ENCODE results near the gene ARHGEF28.
A peak's percentile ranks its signal among the peaks of the same experiment; 100 is the strongest.

The ARHGEF28 gene

DNA sequence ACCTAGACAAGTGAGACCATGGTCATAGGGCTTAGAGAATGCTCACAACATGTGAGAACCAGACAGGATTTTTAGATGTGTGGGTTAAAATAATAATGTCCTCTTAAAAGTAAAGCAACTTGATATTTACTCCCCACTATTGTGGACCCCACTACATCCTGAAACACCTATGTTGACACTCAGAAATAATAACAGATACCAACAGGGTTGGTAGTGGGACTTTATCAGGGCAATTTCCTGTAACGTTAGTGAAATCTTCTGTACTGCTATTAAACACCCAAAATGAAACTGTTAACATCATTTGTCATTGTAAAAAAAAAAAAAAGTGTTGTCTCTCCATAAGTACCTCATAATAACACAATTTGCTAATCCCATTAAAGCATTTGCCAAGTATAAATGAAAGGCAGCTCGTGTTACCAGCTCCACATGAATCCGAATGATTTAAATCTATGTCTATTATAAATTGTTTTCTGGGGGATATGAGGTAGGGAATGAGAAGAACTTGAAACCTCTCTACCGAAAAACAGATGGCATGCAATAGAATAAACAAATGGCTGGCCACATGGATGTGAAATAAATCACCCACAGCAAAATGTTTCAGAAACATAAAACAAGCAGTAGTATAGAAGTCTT lies 285.9 kb downstream of the ARHGEF28 start:
- DNase-seq: no peak

DNA sequence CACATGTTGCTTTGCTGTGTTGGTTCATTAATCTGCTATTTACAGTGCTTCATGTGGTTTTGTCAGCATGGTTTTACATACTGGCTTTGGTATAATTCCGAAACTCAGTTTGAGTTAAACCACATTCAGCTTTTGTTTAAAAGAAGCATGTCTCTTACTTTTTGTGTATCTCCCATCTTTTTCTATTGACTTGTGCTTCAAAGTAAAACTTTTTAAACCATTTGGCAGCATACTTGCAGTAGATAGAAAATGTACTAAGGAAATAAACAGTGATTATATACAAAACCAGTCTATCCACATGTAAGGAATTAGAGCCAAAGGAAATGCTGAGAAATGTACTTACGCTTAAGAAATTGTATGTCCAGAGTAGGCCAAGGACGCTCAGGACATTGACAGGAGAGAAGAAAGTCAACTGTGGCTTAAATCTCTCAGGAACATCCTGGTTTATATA lies 286.9 kb downstream of the ARHGEF28 start:
- DNase-seq: no peak

DNA sequence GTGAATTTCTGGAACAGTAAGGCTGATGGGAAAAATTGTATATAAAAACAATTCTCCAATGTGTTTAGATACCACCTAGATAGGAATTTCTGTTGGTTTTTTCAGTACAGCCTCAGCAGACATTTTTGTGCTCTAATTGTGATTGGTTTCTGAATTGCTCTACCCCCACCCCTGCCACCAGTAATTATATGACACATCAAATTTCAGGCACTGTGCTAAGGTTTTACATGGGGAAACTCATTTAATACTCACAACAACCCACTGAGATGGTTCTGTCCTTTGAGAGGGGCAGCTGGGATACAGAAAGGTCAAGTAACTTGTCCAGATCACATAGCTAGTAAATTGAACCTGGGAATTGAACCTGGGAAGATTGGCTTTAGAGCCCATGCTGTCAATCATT lies 288.0 kb downstream of the ARHGEF28 start:
- DNase-seq: no peak

DNA sequence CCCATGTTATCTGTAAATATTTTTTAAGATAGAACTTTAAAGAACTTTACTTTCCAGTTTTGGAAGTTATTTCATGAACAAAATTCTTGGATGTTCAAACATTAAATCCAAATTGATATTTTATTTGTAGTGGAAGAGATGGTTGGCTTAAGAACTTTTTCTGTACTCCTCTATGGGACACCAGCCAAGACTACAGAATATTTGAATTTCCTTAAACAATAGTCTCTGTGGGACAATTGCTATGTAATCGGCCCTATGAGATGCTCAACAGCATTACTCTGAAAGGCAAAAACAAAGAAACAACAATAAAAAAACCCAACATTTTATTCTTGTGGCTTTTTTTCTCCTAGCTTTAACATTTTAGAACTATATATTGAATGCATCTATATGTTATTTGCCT lies 289.3 kb downstream of the ARHGEF28 start:
- no peak for DNase-seq

DNA sequence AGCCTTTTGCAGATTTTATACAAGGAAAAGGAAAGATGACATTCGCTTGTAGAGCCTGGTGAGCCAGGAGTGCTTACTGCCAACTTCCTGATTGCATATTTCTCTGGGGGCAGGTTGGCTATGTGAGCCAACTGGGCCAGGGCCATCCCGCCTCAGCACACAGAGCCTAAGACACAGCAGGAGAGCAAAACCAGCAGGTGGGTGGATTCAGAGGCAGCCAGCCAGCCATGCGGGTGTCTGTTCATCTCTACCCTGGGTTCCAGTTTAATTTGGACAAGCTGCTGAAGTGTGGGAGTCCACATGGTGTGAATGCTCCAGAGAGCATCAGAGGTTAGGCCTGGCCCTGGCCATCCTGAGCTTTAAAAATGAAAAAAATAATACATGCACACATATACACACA lies 291.4 kb downstream of the ARHGEF28 start:
- no peak for DNase-seq

DNA sequence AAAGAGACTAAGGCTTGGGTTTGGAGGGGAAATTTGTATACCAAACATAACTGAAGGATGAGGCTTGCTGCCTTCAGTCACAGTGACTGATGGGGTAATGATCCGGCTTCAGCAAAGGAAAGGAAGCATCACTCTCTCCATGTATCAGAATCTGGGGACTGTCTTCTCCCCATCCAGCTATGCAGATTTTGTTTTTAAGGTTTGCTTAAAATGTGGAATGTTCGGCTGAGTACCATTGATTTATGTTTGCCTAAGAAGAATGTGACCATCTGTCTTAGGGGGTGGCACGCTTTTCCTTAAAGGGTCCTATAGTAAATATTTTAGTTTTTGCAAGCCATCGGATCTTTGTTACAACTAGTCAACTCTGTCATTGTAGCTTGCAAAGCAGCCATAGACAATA lies 291.9 kb downstream of the ARHGEF28 start:
- DNase-seq: no peak

DNA sequence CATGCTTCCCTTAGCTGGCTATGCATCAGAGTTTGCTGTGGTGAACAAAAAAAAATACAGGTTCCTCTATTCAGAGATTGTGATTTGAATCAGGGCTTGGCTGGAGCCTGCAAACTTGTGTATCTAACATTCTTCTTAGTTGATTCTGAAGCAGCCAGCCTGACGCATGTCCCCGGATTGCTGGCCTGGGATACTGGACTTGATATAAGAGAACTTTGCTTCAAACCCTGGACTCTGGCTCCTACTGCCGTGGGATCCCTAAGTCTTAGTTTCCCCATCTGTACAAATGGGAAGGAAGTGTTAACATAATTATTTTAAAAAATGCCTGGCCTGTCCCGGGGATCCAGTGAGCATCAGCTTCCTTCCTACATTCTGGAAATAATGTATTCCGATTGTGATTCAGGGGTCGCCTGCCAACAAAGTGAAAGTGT lies 292.8 kb downstream of the ARHGEF28 start:
- DNase-seq: no peak

DNA sequence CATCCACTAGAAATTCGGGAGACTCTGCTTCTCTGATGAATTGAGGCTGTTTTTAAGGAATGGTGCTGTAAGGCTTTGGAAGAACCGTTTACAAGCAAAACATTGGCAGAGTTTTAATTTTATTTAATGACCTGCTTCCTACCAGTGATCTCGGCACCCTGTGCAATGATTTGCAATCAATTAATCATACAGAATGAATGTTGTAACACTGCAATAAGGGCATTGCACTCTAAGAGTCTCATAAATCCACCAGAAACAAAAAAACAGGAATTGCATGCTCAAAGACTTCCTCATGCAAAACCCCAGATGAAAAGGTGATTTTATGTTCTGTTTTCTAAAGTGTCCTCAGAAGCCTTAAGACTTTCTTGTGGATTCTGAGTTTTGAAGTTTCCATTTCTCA lies 295.7 kb downstream of the ARHGEF28 start:
- no peak for DNase-seq

DNA sequence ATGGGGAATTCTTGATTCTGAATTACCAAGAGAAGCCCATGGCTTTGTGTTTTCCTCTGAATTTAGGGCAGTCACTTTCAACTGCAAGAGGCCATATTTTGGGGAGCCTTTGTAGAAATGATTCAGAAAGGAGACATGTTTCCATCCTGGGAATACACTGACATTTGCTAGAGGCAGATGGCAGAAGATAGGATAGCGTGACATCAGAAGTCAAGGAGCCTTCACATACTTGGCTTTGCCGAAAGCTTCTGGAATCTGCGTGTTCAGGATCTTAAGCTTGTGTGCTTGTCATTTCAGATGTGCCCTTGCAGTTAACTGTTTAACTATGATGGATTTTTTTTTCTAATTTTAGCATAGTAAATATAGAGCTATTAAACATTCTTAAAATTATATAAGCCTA lies 296.2 kb downstream of the ARHGEF28 start:
- no peak for DNase-seq

DNA sequence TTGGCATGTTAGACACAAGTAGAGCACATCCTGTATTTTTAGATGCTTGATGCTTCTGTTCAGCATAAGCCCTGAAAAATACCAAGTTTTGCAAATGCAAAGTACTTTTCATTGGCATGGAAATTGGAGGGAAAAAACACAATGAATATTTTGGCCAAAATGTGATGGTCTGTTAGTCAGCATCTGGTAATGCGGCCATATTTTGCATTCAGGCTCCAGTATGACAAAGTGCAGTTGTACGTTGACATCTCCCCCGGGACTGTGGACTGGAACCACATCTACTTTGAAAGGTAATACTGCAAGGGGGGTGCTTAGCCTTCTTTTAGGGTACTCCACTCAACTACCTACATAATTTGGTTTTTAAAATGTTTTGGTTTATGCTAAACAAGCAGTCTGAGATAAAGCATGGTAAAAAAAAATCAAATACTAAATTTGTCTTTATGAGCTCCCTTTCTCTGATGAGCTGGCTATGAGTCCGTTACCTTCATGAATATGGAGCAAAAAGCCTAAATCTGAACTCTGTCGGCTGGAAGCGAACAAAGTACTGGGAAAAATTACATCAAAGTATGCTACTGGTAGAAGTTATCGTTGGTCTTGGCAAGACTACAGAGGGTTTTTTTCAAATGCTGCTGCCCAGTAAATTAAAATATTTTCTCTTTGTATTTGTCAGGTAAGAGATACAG lies 297.0 kb downstream of the ARHGEF28 start:
- DNase-seq: no peak

DNA sequence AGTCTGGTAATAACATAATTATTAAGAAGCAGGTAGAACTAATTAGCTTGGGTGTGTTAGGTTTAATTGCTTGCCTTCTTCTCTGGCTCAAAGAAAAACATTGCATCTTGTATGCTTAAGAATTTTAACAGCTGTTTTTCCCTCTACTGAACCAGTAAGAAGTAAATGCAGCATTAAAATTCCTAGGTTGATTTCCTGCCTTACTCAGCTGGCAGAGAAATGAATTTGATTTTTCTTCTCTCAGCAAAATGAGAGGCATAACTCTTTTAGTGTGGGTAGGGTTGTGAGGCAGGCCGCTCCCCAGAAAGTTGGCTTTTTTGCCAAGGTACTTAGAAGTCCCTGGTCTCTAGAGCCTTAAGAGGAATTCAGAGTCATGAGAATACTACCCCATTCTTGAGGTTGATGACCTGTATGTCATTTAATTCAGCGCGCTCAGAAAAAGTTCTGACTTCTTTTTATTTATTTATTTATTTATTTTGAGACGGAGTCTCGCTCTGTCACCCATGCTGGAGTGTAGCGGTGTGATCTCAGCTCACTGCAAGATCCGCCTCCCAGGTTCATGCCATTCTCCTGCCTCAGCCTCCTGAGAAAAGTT lies 302.6 kb downstream of the ARHGEF28 start:
- no peak for DNase-seq

DNA sequence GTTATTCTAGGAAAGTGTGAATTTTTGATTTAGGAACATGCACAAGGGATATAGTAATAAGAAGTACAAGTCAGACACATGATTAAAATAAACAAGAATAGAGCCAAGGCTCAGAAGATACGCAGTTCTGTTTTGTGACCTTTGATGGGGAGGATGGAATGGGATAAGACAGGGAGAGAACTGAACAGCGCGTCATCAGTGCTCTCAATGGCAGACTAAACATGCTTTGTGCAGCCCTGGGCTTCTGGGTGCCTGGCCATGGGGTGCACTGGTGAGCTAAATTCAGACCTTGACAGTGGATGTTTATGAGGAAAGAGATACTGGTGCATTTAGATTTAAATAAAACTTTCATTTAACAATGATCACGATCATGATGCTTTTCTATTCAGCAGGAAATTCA lies 309.7 kb downstream of the ARHGEF28 start:
- DNase-seq: no peak

DNA sequence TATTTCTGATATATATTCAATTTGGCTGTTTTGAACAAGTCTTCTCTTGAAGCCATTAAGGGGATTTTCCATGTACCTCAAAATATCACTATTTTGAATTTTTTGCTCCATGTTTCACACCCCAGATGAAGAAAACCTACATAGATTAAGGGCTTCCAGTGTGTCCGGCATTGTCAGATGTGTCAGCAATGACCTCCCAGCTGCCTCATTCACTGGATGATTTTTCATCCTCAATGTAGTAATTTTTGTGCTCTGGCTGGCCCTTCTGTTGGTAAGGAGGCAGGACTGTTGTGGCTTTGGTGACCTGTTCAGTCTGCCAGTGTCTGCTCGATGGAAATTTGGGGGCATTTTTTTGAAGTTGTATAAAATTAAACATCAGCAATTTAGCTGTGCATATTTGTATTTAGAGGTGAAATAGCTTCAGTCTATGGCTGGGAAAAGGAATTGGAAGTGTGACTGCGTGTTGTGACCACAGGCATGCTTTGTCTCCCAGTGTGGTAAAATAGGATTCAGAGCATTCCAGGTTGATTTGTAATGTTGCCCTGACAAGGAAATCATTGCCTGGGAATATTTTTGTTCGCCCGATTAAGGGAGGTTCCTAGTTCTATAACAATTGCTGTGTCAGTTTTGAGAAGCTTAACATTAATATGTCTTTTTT lies 312.4 kb downstream of the ARHGEF28 start:
- DNase-seq: no peak

DNA sequence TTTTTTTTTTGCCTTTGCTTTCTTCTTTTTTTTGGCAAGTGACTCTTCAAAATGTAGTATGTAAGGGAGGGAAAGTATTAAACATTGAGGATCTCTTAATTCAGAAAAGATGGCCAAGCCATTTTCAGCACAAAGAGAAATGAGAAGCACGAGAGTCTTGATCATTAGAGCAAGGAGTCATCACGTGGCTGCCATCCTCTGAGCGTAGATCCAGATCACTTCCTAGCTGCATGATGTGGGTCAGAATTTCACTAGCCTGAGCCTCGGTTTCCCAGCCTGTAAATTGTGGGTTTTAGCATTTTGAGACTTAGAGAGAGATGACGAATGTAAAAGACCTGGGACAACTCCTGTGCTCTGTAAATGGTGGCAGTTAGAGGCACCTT lies 312.9 kb downstream of the ARHGEF28 start:
- DNase-seq: no peak

DNA sequence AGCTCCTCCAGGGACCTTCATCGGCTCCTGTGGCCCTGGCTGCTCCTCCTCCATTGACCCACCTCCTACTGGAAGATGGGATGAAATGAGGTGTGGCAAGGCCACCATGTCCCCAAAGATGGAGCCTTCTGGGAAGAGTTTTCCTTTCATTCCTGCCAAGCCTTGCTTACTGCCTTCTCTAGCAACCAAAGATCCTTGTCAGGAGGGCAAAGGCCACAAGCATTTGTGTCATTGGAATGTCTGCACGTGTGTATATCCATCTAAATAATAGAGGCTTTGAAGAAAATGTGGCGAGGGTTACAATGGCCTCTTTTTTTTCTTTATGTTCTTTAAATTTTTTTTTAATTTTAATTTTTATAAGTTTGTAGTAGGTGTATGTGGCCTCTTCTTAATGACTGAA lies 313.6 kb downstream of the ARHGEF28 start:
- no peak for DNase-seq

DNA sequence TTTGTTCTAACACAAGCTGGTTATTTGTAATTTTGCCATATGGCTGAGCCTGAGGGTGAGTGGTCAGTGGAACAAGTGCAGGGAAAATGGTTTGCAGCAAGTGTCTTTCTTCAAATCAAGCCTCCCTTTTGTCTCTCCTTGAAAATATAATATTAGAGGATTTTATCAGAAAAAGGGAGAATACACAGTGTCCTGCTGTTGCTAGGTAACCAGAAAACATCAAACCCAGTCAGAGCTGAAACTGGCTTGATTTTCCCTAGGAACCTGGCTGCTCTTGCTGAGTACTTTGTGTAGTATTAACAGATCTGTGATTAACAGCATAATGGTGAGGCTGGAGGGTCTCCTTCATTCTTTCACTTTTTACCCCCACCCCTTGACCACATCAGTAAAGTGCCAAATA lies 314.0 kb downstream of the ARHGEF28 start:
- no peak for DNase-seq

DNA sequence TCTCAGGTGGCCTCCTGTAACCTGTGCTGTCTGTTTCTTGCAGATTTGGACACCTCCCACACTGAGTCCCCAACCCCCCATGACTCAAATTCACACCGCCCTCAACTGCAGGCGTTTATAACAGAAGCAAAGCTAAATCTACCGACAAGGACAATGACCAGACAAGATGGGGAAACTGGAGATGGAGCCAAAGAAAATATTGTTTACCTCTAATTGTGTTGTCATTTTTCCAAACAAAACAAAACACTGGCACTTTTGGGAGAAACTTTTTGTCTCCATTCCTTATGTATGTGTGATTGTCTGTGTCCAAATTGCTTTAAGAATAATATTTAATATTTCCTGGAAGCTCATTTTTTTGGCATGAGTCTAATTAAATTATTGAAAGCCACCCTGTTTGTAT lies 314.8 kb downstream of the ARHGEF28 start:
- no peak for DNase-seq

DNA sequence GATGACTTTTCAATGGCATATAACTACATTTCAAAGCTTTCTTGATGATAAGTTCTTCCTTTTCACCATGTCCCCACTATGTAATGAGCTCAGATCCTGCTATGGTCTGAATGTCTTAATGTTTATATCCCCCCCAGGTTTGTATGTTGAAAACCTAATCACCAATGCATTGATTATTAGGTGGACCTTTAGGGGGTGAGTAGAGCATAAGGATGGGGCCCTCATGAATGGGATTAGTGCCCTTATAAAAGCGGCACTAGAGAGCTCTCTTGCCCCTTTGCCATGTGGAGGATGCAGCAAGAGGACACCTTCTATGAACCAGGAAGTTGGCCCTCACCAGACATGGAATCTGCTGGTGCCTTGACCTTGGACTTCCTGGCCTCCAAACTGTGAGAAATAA lies 316.8 kb downstream of the ARHGEF28 start:
- no peak for DNase-seq

DNA sequence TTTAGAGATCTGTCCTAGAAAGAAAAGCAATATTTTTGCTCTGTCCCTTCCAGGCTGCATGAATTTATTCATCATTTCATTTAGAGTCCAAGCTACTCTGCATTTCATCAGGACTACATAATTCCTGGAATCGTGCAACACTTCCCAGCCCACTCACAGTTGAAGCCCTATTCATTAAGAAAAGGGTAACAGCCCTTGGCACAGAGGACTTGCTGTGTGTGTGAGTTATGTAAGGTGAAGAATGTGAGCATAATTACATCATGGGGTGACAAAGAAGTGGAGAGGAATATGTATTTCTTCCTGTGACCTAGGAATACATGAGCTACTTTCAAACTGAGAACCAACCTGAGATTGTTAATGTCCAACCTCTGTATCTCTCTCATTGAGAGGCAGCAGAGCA lies 317.4 kb downstream of the ARHGEF28 start:
- DNase-seq: no peak

DNA sequence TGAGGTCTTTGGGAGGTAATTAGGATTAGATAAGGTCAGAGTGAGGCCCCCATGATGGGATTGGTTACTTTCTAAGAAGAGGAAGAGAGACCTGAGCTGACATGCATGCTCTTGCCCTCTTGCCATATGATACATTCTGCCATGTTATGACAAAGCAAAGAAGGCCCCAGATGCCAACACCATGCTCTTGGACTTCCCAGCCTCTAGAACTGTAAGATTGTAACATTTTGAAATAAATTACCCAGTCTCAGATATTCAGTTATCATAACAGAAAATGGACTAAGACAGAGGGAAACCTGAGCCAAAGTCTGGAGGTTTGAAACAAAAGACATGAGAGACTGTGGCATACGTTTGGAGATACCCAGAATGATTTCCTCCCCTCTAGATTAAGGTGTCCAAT lies 318.6 kb downstream of the ARHGEF28 start:
- DNase-seq: no peak

DNA sequence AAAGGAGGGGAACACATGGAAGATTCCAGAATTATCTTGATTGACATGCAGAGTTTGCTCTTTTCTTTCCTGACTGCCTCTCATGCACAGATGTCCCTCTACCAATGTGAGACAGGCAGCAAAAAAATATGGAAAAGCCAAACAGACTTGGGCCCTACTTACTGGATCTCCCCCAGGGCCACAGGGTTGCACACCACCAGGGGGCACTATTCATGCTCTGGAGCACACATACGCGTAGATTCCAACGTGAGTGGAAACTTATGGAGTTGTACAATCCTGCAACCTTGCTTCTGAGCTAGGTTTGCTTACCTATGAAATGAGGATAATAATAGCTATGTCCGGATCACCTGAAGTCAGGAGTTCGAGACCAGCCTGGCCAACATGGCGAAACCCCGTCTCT lies 319.5 kb downstream of the ARHGEF28 start:
- DNase-seq: peak; percentile 8

DNA sequence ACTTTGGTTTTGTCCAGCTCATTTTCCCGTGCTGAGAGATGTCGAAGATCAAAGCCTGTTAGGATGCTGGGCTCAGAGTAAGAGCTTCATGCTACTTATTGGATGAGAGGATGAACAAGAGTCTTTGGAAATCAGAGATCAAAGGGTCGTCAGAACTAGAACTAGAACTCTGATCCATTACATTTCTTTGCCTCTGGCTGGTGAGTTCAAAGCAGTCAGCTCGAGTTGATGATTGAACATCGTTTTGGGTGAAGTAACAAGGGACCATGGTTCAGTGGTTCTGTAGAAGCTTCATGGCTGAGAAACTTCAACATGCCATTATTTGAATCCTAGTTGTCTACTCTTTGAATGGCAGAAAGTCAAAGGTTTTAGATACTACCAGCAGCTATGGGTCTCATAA lies 320.3 kb downstream of the ARHGEF28 start:
- DNase-seq: no peak

DNA sequence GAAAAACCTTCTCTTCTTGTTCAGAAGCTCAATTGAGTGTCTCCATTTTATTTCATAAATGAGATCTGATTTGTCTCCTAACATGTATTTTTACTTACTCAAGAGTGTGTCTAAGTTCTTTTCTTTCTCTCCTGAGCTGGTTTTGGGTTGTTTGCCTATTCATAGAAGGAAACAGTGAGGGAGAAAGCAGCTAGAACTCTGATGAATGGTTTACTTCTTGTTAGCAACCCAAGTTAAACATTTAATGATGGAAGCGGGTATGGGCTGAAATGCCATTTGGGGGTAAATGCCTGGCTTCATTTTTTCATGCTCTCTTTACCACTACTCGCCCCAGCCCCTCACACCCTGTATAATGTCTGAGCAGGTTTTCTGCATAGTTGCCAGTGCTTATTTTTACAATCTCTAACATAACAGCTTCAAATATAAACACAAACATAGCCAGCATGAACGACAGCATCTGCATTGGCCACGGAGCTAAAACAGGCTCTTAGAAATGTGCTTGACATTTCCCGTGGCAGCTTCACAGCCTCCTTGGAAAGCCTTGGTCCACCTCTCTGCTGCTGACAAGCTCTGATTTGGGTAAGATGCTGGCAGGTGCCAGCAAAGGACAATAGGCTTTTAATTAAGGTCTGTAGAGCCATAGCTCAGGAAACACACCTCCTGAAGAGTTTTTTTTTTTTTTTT lies 321.1 kb downstream of the ARHGEF28 start:
- DNase-seq: no peak
